Body of pancreas (tissue), 4 donors: Measurements from ENCODE around the gene MYO16.

Experiments
- POLR2A ChIP-seq, 3 donors: fragments of 450-650 bp; IDR thresholded peaks; one replicate each; pipeline ENCODE4 v1.6.1; 2016; ENCODE audit warnings: antibody characterized with exemption in 3 of 3, mild to moderate bottlenecking in 2 of 3
- TF ChIP-seq, protein P1 (sequence below), 7 experiments: fragments of 450-650 bp in 4 of 7; fragments of 200-600 bp in 3 of 7; sonication (generic) in 3 of 7; IDR thresholded peaks; one replicate each; pipeline ENCODE4 v1.5.1; 2016 to 2019; ENCODE audit warnings: antibody characterized with exemption in 7 of 7

DNA sequence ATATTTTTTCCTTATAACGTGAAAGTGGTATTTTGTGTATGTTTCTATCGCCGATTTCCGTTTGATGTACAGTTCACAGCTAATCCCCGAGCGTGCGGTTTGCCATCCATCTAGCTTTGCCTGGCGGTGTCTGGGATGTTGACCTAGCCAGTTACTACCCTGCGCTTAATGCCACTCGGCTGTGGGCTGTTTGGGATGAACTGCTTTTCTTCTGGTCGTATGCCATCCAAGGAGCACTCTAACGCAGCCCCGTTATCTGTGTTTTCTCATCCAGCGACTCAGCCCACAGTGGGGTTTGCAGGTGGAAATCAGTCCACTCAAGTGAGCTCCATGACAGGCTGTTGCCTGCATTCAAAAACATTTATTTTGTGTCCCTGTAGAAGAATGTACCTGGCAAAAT lies 512.3 kb downstream of the MYO16 start:
- TF ChIP-seq POLR2A (IDR thresholded peaks at IDR 0.05), result no peak
- TF ChIP-seq, protein P1, sequence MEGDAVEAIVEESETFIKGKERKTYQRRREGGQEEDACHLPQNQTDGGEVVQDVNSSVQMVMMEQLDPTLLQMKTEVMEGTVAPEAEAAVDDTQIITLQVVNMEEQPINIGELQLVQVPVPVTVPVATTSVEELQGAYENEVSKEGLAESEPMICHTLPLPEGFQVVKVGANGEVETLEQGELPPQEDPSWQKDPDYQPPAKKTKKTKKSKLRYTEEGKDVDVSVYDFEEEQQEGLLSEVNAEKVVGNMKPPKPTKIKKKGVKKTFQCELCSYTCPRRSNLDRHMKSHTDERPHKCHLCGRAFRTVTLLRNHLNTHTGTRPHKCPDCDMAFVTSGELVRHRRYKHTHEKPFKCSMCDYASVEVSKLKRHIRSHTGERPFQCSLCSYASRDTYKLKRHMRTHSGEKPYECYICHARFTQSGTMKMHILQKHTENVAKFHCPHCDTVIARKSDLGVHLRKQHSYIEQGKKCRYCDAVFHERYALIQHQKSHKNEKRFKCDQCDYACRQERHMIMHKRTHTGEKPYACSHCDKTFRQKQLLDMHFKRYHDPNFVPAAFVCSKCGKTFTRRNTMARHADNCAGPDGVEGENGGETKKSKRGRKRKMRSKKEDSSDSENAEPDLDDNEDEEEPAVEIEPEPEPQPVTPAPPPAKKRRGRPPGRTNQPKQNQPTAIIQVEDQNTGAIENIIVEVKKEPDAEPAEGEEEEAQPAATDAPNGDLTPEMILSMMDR (IDR thresholded peaks at IDR 0.05), result no peak
